GM21423 (cell line): ENCODE results near the gene SLC6A13.
"Not testable (repeated sequence)": the region's sequence is repeated elsewhere in the genome, so short reads cannot be mapped to it uniquely, and the experiment has no call there.

Experiments used
- ATAC-seq: cut with Tn5 transposase; IDR thresholded peaks from one replicate; pipeline ENCODE4 v1.9.1; 2021; ENCODE audit warnings: mild to moderate bottlenecking, moderate library complexity; ENCODE audit not compliant: unreplicated experiment

The SLC6A13 gene

GRCh38 chr12:202081-202731, 60.4 kb downstream of the SLC6A13 start:
- ATAC-seq: no peak

- no peak for ATAC-seq
Measured at GRCh38 chr12:201361-201760, 61.3 kb downstream of the SLC6A13 start.

- no peak for ATAC-seq
Measured at GRCh38 chr12:198705-199104, 63.9 kb downstream of the SLC6A13 start.

- ATAC-seq: no peak
Measured at GRCh38 chr12:197911-198695, 64.5 kb downstream of the SLC6A13 start.

DNA sequence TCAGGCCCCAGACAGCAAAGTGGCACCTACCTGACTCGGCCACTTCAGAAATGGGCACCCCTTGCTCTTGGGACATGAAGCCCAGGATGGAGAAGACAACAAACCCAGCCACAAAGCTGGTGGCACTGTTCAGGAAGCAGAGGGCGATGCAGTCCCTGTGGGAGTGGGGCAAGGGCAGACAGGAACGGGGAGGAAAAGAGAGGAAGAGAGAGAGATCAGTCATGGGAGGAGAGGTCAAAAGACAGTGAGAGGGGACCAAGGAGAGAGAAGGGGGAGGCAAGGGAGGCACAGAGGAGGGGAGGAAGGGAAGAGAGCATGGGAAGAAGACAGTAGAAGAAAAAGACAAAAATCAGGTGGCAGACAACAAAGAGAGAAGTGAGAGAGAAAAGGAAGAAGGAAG, 65.3 kb downstream of the SLC6A13 start:
- no peak for ATAC-seq

DNA sequence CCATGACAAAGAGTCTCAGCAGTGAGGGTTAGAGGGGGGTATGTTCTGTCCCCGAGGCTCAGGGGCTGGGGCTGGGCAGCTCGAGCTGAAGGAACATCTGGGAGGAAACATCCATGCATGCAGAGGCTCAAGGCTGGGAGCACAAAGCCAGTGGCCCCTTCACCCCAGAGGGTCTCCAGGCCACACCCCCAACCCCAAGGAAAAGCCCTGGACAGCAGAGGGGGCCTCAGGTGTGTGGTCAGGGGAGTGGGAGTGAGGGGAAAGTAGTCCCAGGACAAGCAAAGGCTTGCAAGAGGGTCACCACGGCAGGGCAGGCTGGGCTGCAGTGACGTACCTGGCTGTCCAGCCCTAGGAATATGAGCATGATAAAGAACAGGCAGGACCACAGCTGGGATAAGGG, 66.2 kb downstream of the SLC6A13 start:
- ATAC-seq: no peak

GRCh38 chr12:195951-196350, 66.7 kb downstream of the SLC6A13 start:
- ATAC-seq: no peak

DNA sequence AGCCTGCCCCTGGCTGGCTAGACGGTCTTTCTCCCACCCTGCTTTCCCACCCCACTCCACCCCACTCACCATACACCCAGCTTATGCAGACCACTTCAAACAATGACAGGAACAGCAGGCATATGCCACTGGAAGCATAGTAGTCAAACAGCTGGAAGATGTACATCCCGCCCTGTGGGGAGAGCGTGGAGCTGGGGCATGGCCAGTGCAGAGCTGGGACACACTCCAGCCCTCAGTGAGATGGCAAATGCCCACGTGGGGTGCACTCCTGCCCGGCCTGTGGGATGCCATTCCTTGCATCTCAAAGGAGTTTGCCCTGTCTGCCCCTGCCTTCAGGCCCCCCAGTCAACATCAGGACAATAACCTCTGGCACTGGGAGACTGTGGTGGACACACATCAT, 67.5 kb downstream of the SLC6A13 start:
- no peak for ATAC-seq

DNA sequence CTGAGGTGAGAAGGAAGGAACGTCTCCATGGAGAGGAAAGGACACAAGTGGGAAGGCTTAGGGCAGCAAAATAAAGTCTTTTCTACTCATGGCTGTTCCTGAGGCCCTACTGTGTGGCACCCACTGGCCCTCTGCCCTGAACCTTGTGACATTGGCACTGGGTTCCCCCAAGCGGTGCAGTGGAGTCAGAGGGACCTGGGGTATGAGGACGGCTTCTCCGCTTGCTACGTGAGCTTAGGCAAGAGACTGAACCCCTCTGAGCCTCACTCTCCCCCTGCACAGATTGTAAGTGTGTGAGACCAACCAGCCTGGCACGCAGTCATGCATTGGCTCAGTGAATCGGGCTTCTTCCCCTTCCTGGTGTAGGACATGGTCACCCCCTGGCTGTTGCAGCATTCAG, 68.4 kb downstream of the SLC6A13 start:
- ATAC-seq: no peak

GRCh38 chr12:193261-193660, 69.4 kb downstream of the SLC6A13 start:
- no peak for ATAC-seq

GRCh38 chr12:191541-191940, 71.1 kb downstream of the SLC6A13 start:
- ATAC-seq: no peak

DNA sequence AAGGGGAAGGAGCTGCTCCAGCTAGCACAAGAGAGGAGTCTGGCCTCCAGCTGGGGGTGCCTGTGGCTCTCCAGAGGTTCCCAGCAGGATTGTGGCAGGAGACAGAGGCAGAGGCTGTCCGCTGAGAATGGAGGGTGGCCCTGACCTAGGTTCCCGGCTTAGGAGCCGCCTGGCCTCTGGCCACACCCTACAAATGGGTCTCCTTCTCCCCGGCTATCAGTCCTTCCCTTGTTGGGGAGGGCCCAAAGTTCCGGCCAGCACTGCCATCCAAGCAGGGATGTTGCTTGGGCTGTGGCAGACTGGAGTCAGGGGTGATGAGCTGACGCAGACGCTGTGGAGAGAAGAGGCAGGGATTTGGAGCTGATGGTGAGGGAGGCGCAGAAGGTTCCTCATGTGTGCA, 71.8 kb downstream of the SLC6A13 start:
- ATAC-seq: no peak

- ATAC-seq: no peak
Measured at GRCh38 chr12:189622-189962, 73.0 kb downstream of the SLC6A13 start.

DNA sequence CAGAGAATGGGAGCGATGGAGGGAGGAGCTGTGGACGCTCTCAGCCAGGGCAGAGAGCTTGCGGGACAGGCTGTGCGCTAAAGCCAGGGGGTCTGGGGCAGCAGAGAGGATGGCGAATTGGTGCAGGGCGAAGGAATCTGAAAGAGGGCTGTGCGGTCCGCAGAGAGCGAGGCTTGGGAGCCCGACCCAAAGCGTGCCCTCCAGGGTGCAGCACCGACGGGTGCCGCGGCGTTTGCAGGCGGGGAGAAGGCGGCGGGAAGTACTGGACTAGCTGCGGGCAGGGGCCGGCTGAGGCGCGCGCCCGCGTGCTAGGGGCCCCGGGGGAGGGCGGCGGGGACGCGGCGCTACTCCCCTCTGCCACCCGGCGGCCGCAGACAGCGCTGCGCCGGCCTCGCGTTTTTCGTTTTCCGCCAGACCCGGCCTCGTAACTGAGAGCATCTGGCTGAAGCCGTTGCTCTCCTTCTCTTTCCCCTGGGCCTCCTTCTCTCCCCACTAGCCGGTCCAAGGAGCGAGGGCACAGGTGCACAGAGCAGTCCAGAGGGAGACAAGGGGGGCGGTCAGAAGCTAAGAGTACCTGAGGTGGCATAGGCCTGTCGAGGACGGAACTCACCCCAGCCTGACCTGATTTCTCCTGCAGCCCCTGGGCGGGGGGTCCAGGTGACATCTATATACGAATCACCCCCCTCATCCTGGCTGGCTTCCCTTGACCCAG, 73.6 kb downstream of the SLC6A13 start:
- no peak for ATAC-seq

DNA sequence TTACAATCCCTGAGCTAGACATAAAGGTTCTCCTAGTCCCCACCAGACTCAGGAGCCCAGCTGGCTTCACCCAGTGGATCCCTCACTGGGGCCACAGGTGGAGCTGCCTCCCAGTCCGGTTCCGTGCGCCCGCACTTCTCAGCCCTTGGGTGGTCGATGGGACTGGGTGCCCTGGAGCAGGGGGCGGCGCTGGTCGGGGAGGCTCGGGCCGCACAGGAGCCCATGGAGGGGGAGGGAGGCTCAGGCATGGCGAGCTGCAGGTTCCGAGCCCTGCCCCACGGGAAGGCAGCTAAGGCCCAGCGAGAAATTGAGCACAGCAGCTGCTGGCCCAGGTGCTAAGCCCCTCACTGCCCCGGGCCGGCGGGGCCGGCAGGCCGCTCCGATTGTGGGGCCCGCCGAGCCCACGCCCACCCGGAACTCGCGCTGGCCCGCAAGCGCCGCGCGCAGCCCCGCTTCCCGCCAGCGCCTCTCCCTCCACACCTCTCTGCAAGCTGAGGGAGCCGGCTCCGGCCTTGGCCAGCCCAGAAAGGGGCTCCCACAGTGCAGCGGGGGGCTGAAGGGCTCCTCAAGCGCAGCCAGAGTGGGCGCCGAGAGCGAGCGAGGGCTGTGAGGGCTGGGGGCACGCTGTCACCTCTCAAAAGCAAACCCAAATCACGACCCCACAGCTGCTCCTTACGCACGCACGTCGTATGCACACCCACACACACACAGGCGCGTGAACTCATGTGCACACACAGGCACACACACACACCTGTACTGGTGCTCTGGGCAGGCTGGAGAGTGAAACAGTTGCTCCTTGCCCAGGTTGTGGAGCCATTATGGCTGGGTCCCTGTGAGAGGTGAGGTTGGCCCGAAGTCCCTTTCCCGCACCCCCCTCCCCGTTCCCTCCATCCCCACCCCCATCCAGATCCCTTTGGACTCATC, 74.4 kb downstream of the SLC6A13 start:
- not testable (repeated sequence) for ATAC-seq

- ATAC-seq: no peak
Measured at GRCh38 chr12:186006-186625, 76.5 kb downstream of the SLC6A13 start.

DNA sequence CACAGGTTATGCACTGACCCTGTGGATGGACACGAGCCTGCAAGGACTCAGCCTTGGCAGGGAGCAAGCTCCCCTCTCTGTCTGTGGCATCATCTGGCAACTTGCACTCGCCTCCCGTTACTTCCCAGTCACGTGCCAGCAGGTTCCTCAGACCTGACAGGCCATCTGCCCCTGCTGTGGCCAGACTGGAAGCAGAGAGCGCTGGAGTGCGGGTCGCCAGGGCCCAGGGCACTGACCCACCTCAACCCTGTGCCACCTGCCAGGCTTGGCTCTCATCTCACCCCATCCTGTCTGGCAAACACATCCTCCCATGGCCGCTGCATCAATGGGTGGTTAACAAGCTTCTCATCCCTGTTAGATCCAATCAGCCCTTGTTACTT, 77.1 kb downstream of the SLC6A13 start:
- no peak for ATAC-seq

GRCh38 chr12:184811-185575, 77.6 kb downstream of the SLC6A13 start:
- no peak for ATAC-seq

- no peak for ATAC-seq
Measured at GRCh38 chr12:182381-182892, 80.2 kb downstream of the SLC6A13 start.

GRCh38 chr12:181921-182320, 80.7 kb downstream of the SLC6A13 start:
- no peak for ATAC-seq
